PFSK-1 (cell line): ENCODE measurements around the gene ITM2B.

Experiments used
- POLR2AphosphoS5 ChIP-seq: IDR thresholded peaks from 2 replicates; pipeline ENCODE4 v1.6.1; 2012; ENCODE audit warnings: low read depth, mild to moderate bottlenecking, control low read depth, low read length, moderate library complexity
- REST ChIP-seq, 2 experiments: IDR thresholded peaks; 2 replicates each; pipeline versions ENCODE4 v1.6.1 to v1.8.0; 2011 to 2012; ENCODE audit warnings: low read depth in 2 of 2, low read length in 2 of 2, control low read depth in 1 of 2, inconsistent platforms in 1 of 2, mild to moderate bottlenecking in 1 of 2, moderate library complexity in 1 of 2; ENCODE audit not compliant: insufficient read depth in 1 of 2
- TAF1 ChIP-seq: IDR thresholded peaks from 2 replicates; pipeline ENCODE4 v1.6.1; 2012; ENCODE audit warnings: low read length, control low read depth, borderline replicate concordance; ENCODE audit not compliant: insufficient read depth

DNA sequence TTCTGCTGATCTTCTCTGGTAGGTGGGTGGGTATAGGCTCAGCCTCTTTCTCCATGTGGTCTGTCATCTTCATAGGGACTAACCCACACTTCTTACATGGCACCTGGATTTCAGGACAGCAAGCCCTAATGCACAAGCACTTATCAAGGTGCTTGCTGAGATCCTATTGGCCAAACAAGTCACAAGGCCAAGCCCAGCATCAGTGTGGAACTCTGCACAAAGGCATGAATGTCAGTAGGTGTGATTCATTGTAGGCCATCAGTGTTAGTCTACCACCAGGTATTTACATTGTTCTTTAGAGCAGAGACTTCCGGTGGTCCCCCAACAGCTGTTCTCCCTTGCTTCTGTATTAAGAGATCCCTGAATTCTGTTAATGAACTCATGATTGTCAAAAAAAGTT lies 62.3 kb downstream of the ITM2B start:
- TF ChIP-seq POLR2AphosphoS5 (no peak), REST (IDR thresholded peaks at IDR 0.05; ENCODE audit: insufficient read depth in 1 of 2, low read depth in 2 of 2, low read length in 2 of 2) (no peak), TAF1 (no peak)
